Activated B cell treated with CpG ODN at 0.5 μM for 24 hours (primary cell): ENCODE data around the gene SUGCT. TPM values are rescaled to one million over a fixed set of nuclear protein-coding genes. Genes with fewer than 3 reads are reported as not detected.
"Not testable (repeated sequence)": the region's sequence is repeated elsewhere in the genome, so short reads cannot be mapped to it uniquely, and the experiment has no call there.

Experiments
- ATAC-seq: fragments of 200-7000 bp; cut with Tn5 transposase; one replicate; pipeline ENCODE4 v1.10.0; 2021; ENCODE audit warnings: low read depth, mild to moderate bottlenecking, moderate library complexity
- CTCF ChIA-PET: fragments of 350-600 bp; sonication (Branson Sonifier 250); formaldehyde crosslinking; loops from one replicate; lab custom pipeline; 2021; ENCODE audit warnings: antibody characterized with exemption; lab: Charles Lee
- POLR2A ChIA-PET: fragments of 350-600 bp; sonication (Branson Sonifier 250); formaldehyde crosslinking; loops from one replicate; lab custom pipeline; 2021; ENCODE audit warnings: antibody characterized with exemption; lab: Charles Lee
- DNase-seq: peaks from one replicate; pipeline ENCODE4 v3.0.0; 2022
- H3K27ac Mint-ChIP-seq: one replicate; pipeline ENCODE4 v1.8.0; 2020; ENCODE audit warnings: mixed read lengths
- H3K27me3 Mint-ChIP-seq: one replicate; pipeline ENCODE4 v1.8.0; 2021; ENCODE audit warnings: mixed read lengths
- H3K36me3 Mint-ChIP-seq: one replicate; pipeline ENCODE4 v1.8.0; 2021; ENCODE audit warnings: low read depth, mixed read lengths
- H3K4me1 Mint-ChIP-seq: one replicate; pipeline ENCODE4 v1.8.0; 2021; ENCODE audit warnings: mixed read lengths
- H3K4me3 Mint-ChIP-seq: one replicate; pipeline ENCODE4 v1.8.0; 2020; ENCODE audit warnings: mild to moderate bottlenecking, mixed read lengths
- H3K9me3 Mint-ChIP-seq: one replicate; pipeline ENCODE4 v1.8.0; 2020; ENCODE audit warnings: mixed read lengths
- CTCF ChIP-seq: fragments of 200-600 bp; IDR thresholded peaks from one replicate; pipeline ENCODE4 v1.8.0; 2022; ENCODE audit warnings: antibody characterized with exemption, mild to moderate bottlenecking
- intact Hi-C: fragments of 100-400 bp; cut with micrococcal nuclease; formaldehyde crosslinking; loops from one replicate; pipeline ENCODE4 v1.15.1; 2024
- total RNA-seq: library from RNA; stranded (reverse); gene quantifications from 2 replicates; pipeline ENCODE4 v1.2.3, GENCODE V29; 2022

The SUGCT gene
- total RNA-seq, 1 donor from 2014 or later: 1.3 TPM

DNA sequence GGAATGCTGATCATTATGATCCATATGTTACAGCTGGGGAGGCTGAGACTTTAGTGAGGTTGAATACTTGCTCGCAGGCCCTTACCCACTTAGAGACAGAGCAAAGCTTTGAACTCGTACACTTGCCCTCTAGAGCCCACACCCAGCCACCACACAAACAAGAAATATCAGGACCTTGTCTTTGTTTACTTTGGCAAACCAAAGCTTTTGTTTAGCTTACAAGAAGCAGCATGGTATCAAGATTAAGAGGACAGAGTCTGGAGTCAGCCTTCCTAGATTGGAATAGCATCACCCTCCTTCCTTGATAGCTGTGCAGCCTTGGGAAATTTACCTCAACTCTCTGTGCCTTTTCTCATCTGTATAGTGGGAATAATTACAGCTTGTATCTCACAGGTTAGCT lies 477.5 kb downstream of the SUGCT start:
- DNase-seq (no peak), ATAC-seq (no peak)
- H3K27ac Mint-ChIP-seq: no peak overlapping the region
- no peak overlapping the region for H3K4me3 Mint-ChIP-seq
- TF ChIP-seq CTCF: no peak
- POLR2A ChIA-PET: no interaction called here
- no peaks in the 10 kb centered on the region for H3K4me1 Mint-ChIP-seq
- H3K36me3 Mint-ChIP-seq: no peaks in the 10 kb centered on the region
- CTCF ChIA-PET: no interaction called here
- no peaks in the 10 kb centered on the region for H3K27me3 Mint-ChIP-seq
- H3K9me3 Mint-ChIP-seq: no peaks in the 10 kb centered on the region
- intact Hi-C loops: no loop called here

GRCh38 chr7:40619647-40620046 lies 484.8 kb downstream of the SUGCT start:
- no peaks in the 10 kb centered on the region for H3K27me3 Mint-ChIP-seq
- TF ChIP-seq CTCF: no peak
- no peak overlapping the region for H3K27ac Mint-ChIP-seq
- intact Hi-C loops: no loop called here
- ATAC-seq (no peak), DNase-seq (no peak)
- no peak overlapping the region for H3K4me3 Mint-ChIP-seq
- no peaks in the 10 kb centered on the region for H3K36me3 Mint-ChIP-seq
- CTCF ChIA-PET: no interaction called here
- no peaks in the 10 kb centered on the region for H3K4me1 Mint-ChIP-seq
- no peaks in the 10 kb centered on the region for H3K9me3 Mint-ChIP-seq
- POLR2A ChIA-PET: no interaction called here

GRCh38 chr7:40621592-40621998 lies 486.8 kb downstream of the SUGCT start:
- Mint-ChIP-seq H3K9me3 (no peaks in the 10 kb centered on the region), H3K27me3 (peaks cover 5% of the 10 kb centered on the region), H3K4me1 (no peaks in the 10 kb centered on the region), H3K27ac (no peak overlapping the region), H3K4me3 (no peak overlapping the region), H3K36me3 (no peaks in the 10 kb centered on the region)
- no peak for DNase-seq
- CTCF ChIA-PET: no interaction called here
- POLR2A ChIA-PET: interaction anchor here (0.7 kb wide), 1 partner anchor 151 kb away, joined by 12 read pairs; no protein-coding TSS in a partner anchor
- intact Hi-C loops: no loop called here
- no peak for ATAC-seq
- no peak for TF ChIP-seq CTCF

DNA sequence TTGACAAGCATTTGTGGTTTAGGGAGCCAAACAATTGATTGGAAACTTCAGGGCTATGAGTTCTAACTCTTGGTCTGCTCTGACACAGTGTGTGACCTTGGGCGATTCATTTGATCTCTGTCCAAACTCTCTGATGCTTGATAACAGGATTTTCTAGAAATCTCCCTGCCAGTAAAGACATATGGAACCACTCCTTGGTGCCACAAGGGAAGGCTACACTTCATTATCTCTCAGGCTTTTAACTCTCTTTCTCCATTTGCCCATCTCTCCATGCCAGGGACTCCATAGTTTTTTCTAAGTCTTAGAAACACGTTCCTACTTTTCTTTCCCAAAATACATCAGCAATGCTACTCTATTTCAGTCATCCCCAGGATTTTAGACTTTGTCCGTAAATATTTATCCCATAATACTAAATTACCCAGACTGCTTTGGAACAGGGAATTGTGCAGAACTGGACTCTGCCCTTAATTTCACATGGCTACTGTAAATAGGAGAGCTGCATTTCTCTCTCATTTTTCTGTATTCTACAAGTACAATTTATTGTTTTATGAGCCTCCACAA lies 488.2 kb downstream of the SUGCT start:
- no peak overlapping the region for H3K4me3 Mint-ChIP-seq
- ChIA-PET POLR2A (no interaction called here), CTCF (no interaction called here)
- TF ChIP-seq CTCF: no peak
- no peaks in the 10 kb centered on the region for H3K9me3 Mint-ChIP-seq
- intact Hi-C loops: no loop called here
- ATAC-seq (no peak), DNase-seq (no peak)
- H3K36me3 Mint-ChIP-seq: no peaks in the 10 kb centered on the region
- H3K4me1 Mint-ChIP-seq: no peaks in the 10 kb centered on the region
- H3K27me3 Mint-ChIP-seq: peaks cover 7% of the 10 kb centered on the region
- H3K27ac Mint-ChIP-seq: no peak overlapping the region

DNA sequence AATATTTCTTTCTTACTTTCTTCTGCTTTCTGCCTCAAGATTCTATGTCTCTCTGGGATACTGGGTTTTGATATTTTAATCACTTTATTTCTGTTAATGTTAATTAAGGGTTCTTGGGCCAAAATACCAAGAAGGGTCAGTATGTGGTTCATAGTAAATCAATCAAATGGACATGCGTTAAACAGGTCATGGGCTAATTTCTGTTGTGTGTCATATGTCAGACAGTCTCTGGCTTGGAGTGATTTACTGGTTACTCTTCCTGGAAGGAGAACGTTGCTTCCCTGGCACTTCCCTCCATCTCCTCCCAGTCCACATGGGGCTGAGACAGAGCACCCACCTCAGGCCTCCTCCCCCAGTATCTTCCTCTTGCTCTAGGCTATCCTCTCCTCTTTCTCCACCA lies 489.1 kb downstream of the SUGCT start:
- Mint-ChIP-seq H3K36me3 (no peaks in the 10 kb centered on the region), H3K4me3 (no peak overlapping the region), H3K27ac (no peak overlapping the region), H3K9me3 (no peaks in the 10 kb centered on the region), H3K4me1 (no peaks in the 10 kb centered on the region), H3K27me3 (peaks cover 7% of the 10 kb centered on the region)
- ATAC-seq (no peak), DNase-seq (no peak)
- intact Hi-C loops: no loop called here
- no peak for TF ChIP-seq CTCF
- POLR2A ChIA-PET: no interaction called here
- CTCF ChIA-PET: no interaction called here

- POLR2A ChIA-PET, intact Hi-C loops, H3K9me3 Mint-ChIP-seq, DNase-seq, H3K36me3 Mint-ChIP-seq, H3K4me1 Mint-ChIP-seq, H3K4me3 Mint-ChIP-seq, H3K27me3 Mint-ChIP-seq, CTCF ChIA-PET, H3K27ac Mint-ChIP-seq, ATAC-seq: not testable (repeated sequence)
Measured at GRCh38 chr7:40627361-40627760, 492.6 kb downstream of the SUGCT start.
